Measurements from ENCODE around the gene GLI3. TPM values are rescaled to one million over a fixed set of nuclear protein-coding genes. Genes with fewer than 3 reads are reported as not detected.

GLI3 gene
- total RNA-seq, 1 experiment from 2014 or later = 4.4 TPM

DNA sequence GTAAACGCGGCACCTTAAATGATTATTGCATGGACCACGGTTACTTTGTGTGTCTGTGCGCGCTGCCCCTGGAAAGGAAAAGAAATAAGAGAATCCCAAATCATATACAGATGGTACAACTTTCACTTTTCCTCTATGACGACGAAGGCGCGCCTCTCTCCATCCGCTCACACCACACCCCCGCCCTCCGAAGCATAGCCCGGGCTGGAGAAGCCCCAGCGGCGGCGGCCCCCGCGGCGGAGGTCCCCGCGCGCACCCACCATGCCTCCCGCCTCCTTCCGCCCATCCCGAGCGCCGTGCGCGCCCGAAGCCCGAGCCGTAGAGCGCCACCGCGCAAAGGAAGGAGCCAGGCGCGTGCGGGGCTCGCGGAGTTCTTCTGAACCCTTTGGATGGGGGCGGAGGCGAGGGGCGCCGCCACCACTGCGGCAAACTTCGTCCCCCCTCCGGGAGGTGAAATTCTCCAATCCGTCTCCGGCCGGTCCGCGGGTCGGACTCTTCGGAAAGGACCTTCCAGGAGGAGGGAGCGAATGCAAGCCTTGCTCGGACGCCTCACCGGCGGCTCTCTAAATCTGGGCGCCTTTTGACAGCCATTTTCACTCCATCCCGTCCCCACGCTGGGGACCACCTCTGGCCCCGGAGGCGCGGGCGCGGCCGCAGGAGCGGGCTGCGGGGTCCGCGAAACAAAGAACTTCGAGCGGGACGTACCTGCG is 588 bp downstream of the GLI3 start:
- peak; percentile 69 for DNase-seq (ENCODE audit: low read depth)

- DNase-seq (ENCODE audit: low read depth) = peak; percentile 22
Measured at GRCh38 chr7:42235741-42236161, 1.3 kb downstream of the GLI3 start.

GRCh38 chr7:42234736-42235135 is 2.3 kb downstream of the GLI3 start:
- no peak for DNase-seq (ENCODE audit: low read depth)

DNA sequence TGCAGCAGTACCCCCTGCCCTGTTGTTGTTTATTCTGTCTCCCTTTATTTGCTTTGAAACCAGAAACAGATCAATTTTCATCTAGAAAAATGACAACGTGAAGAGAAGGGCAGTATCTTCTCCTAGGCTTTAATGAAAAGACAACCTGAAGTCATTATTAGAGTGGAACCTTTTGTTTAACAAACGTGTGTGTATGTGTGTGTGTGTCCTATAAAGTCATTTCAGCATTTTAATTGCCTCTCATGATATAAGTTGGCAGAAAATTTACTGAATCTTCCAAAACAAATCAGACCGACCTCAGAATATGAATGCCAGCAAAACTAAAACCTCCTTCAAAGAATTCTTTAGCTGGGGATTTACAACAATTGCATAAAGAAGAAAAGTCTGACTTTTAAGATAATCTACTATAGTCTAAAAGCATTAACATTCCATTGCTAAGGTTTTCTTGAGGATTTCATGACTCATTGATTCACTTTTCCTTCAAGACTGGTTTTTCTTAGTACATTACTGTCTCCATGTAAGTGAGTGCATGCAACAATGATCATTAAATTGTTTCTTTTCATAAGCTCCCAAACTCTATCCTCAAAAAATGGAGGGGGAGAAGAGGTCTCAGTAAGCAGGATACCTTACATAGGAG is 3.2 kb downstream of the GLI3 start:
- no peak for DNase-seq (ENCODE audit: low read depth)

DNA sequence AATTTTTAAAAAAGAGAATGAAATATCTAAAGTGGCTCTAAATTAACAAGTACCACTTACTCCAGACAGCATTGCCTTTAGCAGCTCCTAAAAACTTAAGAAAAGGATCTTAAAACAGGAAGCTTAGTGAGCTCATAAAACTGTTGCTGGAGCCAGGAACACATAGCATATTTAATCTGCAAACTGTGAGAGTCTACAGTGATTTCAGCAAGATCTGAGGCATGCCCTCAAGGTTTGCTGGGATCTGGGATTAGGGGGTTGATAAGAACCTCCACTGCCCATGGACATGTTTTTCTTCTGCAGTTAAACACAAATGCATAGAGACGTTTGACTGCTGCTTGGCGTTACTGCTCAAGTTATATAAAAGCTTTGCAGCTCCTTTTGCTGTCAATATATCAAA is 3.8 kb downstream of the GLI3 start:
- no peak for DNase-seq (ENCODE audit: low read depth)

GRCh38 chr7:42232275-42232674 is 4.7 kb downstream of the GLI3 start:
- DNase-seq (ENCODE audit: low read depth) = peak; percentile 36

GRCh38 chr7:42231043-42231787 is 5.8 kb downstream of the GLI3 start:
- DNase-seq (ENCODE audit: low read depth) = no peak

GRCh38 chr7:42227936-42228591 is 8.9 kb downstream of the GLI3 start:
- DNase-seq (ENCODE audit: low read depth) = no peak

GRCh38 chr7:42227541-42227935 is 9.5 kb downstream of the GLI3 start:
- no peak for DNase-seq (ENCODE audit: low read depth)

DNA sequence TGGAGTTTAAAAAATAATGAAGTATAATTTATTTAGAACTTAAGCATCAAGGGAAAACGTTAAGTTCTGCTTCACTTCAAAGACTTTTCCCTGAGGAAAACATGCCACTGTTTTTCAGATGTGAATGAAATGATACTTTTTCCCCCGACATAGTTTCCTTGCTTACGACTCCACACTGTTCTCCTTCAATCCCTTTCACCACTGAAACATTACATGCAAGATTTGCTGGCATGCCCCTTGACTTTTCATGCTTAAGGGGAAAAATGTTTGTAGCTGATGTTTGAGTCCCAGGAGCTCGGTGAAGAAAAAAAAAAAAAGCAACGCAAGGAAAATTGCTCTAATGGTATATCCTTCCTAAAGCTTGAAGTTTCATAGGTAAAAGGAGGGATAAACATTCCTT is 10.0 kb downstream of the GLI3 start:
- DNase-seq (ENCODE audit: low read depth) = no peak

DNA sequence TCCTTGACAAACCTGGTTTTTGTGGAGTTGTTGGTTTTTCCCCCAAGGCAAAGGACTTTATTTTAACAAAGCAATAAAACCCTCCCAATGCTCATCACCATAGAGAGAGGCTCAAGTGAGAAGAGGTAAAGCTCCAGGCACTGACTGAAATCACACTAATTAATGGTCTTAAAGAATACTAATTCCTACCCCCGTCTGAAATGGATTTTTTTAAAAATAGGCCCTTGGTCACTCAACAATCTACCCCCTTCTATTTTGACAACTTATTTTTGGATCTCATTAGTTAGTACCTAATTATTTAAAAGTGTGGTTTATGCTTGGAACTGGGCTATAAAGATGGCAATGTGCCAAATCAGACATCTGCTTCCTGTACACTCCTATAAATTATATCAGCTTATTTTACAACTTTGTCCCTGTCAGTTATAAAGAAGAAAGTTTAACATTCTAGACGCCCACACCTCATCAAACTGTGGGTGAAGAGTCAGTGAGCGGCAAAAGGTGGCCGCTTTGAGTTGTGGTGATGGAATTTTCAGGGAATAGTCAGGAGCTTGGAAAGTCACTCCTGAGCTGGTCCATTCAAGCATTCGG is 10.6 kb downstream of the GLI3 start:
- DNase-seq (ENCODE audit: low read depth) = no peak

DNA sequence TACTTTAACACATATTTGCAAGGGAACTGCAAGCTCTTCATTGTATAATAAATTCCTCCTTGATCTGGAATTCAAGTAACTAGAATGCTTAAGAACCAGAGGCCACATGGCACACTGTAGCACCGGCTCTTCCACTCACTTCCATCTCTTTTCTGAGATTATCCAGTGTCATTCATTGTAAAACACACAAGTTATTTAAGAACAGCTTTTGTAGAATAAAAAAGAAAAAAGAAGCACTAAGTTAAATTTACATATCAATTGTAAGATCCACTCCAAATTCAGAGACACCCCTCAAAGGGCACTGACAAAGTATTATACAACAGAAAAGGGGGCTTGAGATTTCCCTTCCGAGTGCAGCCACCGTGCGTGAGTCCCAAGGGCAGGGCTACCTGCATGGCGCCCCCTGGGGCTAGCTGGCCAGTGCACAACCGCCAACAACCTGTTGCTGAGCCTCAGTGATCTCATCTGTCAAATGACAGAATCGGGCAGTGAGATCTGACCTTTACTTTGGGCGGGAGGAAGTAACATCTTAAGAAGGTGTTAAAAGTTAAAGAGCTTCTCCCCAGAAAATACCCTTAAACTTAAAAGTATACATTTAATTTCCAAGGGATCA is 12.5 kb downstream of the GLI3 start:
- no peak for DNase-seq (ENCODE audit: low read depth)

- DNase-seq (ENCODE audit: low read depth) = no peak
Measured at GRCh38 chr7:42222891-42223290, 14.1 kb downstream of the GLI3 start.

DNA sequence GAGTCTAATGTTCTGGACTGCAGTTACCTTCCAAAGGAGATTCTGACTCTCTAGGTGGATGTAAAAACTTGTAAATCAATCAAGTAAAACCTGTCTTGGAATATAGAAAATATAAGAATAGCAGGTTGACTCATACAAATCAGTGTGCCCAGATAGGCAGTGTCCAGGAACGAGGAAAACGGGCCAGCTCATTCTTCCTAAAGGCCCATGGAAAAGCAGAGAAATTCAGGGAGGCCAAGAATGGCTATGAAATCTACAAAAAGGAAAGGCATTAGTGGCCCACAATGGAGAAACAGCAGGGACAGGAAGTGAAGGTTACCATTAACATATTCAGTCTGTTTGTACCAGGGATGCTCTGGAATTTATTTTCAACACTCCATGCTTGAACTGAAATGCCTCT is 14.9 kb downstream of the GLI3 start:
- no peak for DNase-seq (ENCODE audit: low read depth)

GRCh38 chr7:42221304-42221703 is 15.7 kb downstream of the GLI3 start:
- no peak for DNase-seq (ENCODE audit: low read depth)

- no peak for DNase-seq (ENCODE audit: low read depth)
Measured at GRCh38 chr7:42219447-42219846, 17.6 kb downstream of the GLI3 start.

DNA sequence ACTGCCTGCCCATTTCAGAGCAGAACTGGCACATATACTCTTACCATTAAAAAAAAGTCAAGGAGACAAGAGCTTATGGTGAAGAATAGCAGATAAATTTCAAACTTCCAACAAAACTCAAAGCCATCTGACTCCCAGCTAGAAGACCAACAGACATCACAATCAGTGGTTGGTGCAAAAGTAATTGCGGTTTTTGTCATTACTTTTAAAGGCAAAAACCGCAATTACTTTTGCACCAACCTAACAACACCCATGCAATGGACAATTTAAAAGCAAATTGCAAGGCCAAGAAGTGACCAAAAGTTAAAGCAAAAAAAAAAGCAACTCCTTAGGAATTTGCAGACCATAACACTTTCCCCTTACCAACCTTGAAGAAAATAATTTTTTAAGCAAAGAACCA is 18.8 kb downstream of the GLI3 start:
- no peak for DNase-seq (ENCODE audit: low read depth)

GRCh38 chr7:42217548-42217947 is 19.5 kb downstream of the GLI3 start:
- DNase-seq (ENCODE audit: low read depth) = no peak

GRCh38 chr7:42217053-42217452 is 20.0 kb downstream of the GLI3 start:
- no peak for DNase-seq (ENCODE audit: low read depth)

GRCh38 chr7:42214060-42214679 is 22.8 kb downstream of the GLI3 start:
- no peak for DNase-seq (ENCODE audit: low read depth)

DNA sequence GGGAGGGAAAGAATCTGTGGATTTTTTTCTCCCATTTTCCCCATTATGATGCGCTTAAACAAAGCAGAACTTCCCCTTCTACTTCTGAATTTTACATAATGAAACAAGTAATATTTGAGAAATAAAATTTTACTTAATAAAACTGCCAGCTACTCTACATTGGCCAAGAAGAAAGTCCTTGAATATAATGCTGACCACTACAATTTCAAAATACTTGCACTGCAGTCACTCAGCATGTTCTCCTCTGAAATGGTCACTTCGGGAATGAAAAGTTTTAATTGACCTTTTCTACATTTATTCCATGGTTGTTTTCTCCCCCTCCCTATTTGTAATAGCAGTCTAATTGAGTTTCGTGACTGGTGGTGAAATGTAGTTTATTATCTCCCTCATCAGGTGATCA is 23.9 kb downstream of the GLI3 start:
- DNase-seq (ENCODE audit: low read depth) = no peak
